Measurements from ENCODE around the gene PTPN6. TPM values are rescaled to one million over a fixed set of nuclear protein-coding genes. Genes with fewer than 3 reads are reported as not detected.

The PTPN6 gene
- total and polyA plus RNA-seq, 2 of the 13 experiments (the other 11 are each of a cell fraction or from before 2014, with no cell fraction given), result 10.5 to 10.6 TPM

DNA sequence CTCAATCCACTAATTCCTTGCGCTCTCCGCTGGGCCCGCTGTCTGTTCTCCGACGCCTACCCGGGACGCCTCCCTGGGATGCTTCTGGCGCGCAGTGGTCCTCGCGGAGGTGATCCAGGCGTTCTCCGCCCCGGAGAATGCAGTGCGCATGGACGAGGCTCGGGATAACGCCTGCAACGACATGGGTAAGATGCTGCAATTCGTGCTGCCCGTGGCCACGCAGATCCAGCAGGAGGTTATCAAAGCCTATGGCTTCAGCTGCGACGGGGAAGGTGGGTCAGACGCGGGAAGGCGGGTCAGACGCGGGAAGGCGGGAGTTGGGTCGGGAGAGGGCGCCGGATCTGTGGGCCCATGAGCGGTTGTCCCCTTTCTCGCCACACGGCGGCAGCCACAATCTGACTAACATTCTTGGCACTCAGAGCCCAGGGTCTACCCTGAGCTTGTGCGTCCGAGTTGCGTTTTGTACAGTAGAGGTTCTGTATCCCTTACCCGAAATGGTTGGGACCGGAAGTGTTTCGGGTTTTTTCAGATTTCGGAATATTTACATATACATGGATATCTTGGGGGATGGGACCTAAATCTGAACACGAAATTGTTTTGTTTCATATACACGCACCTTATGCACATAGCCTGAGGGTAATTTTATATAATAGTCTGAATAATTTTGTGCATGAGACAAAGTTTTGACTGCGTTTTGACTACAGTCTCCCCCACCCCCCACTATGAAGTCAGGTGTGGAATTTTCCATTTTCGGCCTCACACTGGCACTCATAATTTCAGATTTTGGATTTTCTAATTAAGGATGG lies 6.6 kb upstream of the PTPN6 start (continued):
- TF ChIP-seq ZNF773 (CRISPR knock-in tag; IDR thresholded peaks at IDR 0.05; ENCODE audit: borderline replicate concordance) (peak; percentile 62; the same call in 1 of the 2 replicates), SAP130 (CRISPR knock-in tag; IDR thresholded peaks at IDR 0.05; ENCODE audit: low read depth) (peak; percentile 55), NR2F6 (IDR thresholded peaks at IDR 0.05) (no peak), NR2F6 (CRISPR knock-in tag; IDR thresholded peaks at IDR 0.05) (peak; percentile 60; the same call in 1 of the 2 replicates), ZMYM2 (CRISPR knock-in tag; IDR thresholded peaks at IDR 0.05) (0 out of 2 replicates have a peak, but pooled peaks have one; percentile 56), KAT8 (CRISPR knock-in tag; IDR thresholded peaks at IDR 0.05) (0 out of 2 replicates have a peak, but pooled peaks have one; percentile 45), PREB (CRISPR knock-in tag; IDR thresholded peaks at IDR 0.05) (no peak), FOXA3 (CRISPR knock-in tag; IDR thresholded peaks at IDR 0.05) (0 out of 2 replicates have a peak, but pooled peaks have one; percentile 11), TBX2 (CRISPR knock-in tag; IDR thresholded peaks at IDR 0.05; ENCODE audit: borderline replicate concordance) (peak; percentile 55; the same call in 1 of the 2 replicates), DPF2 (CRISPR knock-in tag; IDR thresholded peaks at IDR 0.05; ENCODE audit: borderline replicate concordance, low read depth) (no peak), ZNF282 (IDR thresholded peaks at IDR 0.05; ENCODE audit: partially characterized antibody) (no peak), TMF1 (CRISPR knock-in tag; IDR thresholded peaks at IDR 0.05; ENCODE audit: low read depth) (no peak), ZNF296 (CRISPR knock-in tag; conservative IDR thresholded peaks at IDR 0.05) (no peak), ZNF800 (CRISPR knock-in tag; IDR thresholded peaks at IDR 0.05) (peak; percentile 89), NONO (IDR thresholded peaks at IDR 0.05) (no peak), NONO (CRISPR knock-in tag; conservative IDR thresholded peaks at IDR 0.05) (0 out of 2 replicates have a peak, but pooled peaks have one; percentile 9), ZNF253 (CRISPR knock-in tag; IDR thresholded peaks at IDR 0.05; ENCODE audit: borderline replicate concordance) (no peak), HOXD1 (CRISPR knock-in tag; IDR thresholded peaks at IDR 0.05) (peak; percentile 76; the same call in 1 of the 2 replicates), STAG1 (CRISPR knock-in tag; IDR thresholded peaks at IDR 0.05) (peak; percentile 95), RAD21 (CRISPR knock-in tag; IDR thresholded peaks at IDR 0.05) (peak; percentile 81), ASH2L (IDR thresholded peaks at IDR 0.05; ENCODE audit: insufficient read length, low read depth, low read length) (peak; percentile 70), PCBP1 (IDR thresholded peaks at IDR 0.05; ENCODE audit: borderline replicate concordance, low read depth, low read length) (no peak), MLXIP (CRISPR knock-in tag; IDR thresholded peaks at IDR 0.05; ENCODE audit: borderline replicate concordance) (no peak)
- TF ChIP-seq, protein P1, sequence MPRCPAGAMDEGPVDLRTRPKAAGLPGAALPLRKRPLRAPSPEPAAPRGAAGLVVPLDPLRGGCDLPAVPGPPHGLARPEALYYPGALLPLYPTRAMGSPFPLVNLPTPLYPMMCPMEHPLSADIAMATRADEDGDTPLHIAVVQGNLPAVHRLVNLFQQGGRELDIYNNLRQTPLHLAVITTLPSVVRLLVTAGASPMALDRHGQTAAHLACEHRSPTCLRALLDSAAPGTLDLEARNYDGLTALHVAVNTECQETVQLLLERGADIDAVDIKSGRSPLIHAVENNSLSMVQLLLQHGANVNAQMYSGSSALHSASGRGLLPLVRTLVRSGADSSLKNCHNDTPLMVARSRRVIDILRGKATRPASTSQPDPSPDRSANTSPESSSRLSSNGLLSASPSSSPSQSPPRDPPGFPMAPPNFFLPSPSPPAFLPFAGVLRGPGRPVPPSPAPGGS (CRISPR knock-in tag; IDR thresholded peaks at IDR 0.05), result peak; percentile 88
